Activated T-helper 17 cell treated with anti-CD3 and anti-CD28 coated beads, Interleukin-2, amount 50 U/mL, for 72 hours (primary cell): Measurements from ENCODE around the gene SLC9A9. TPM values are rescaled to one million over a fixed set of nuclear protein-coding genes. Genes with fewer than 3 reads are reported as not detected.
"Not testable (repeated sequence)": the region's sequence is repeated elsewhere in the genome, so short reads cannot be mapped to it uniquely, and the experiment has no call there.

Experiments
- ATAC-seq: fragments of 150-1000 bp; cut with Tn5 transposase; replicated peaks from 2 replicates; pipeline ENCODE4 v1.10.0; 2021; ENCODE audit warnings: mild to moderate bottlenecking, moderate library complexity
- H3K27ac Mint-ChIP-seq: one replicate; pipeline ENCODE4 v1.8.0; 2022; ENCODE audit warnings: mixed read lengths
- H3K27me3 Mint-ChIP-seq: one replicate; pipeline ENCODE4 v1.8.0; 2022; ENCODE audit warnings: mixed read lengths
- H3K36me3 Mint-ChIP-seq: one replicate; pipeline ENCODE4 v1.8.0; 2022; ENCODE audit warnings: low read depth, mild to moderate bottlenecking, mixed read lengths
- H3K4me1 Mint-ChIP-seq: one replicate; pipeline ENCODE4 v1.8.0; 2022; ENCODE audit warnings: mixed read lengths
- H3K4me3 Mint-ChIP-seq: one replicate; pipeline ENCODE4 v1.8.0; 2022; ENCODE audit warnings: mild to moderate bottlenecking, mixed read lengths
- H3K9me3 Mint-ChIP-seq: one replicate; pipeline ENCODE4 v1.8.0; 2022; ENCODE audit warnings: mixed read lengths
- total RNA-seq, 2 donors: library from RNA; stranded (reverse); gene quantifications; one replicate each; pipeline ENCODE4 v1.2.3, GENCODE V29; 2022

Gene SLC9A9
- total RNA-seq, 2 donors from 2014 or later: 4.0 to 15.2 TPM

DNA sequence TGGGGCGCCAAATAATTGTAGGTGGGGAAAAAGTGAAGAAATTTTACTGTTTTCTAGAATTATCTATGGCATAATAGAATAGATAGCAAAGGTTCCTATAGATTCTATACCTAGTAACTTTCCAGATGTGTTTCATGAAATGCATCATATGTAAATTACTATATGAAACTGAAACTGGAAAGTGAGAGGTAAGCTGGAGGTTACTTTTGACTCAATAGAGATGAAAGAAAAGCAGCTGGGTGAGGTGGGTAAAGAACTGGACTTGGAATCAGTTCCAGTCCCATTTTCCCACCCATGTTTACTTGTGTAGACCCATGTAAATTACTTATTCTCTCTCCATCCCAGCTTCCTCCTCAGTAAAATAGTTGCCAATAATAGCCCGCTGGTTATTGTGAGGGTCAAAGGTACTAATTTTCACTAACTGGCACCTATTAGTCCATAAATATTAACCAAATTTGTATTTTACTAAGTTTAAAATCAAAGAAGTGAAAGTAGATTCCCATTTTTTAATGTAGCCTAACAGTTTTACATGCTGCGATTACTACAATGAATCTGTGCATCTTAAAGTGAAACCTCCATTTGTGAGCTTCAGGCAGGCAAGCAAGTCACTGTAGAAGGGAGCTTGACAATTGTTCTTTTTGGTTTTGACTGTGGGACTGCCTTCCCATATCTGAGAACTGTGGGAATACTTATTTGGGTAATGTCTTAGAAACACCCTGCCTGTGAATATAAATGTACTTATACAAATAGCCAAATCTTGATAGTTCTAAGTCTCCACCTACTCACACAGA lies 312.1 kb downstream of the SLC9A9 start:
- peak overlapping the region; percentile 66 for H3K27ac Mint-ChIP-seq
- H3K36me3 Mint-ChIP-seq: no peaks in the 10 kb centered on the region
- no peaks in the 10 kb centered on the region for H3K9me3 Mint-ChIP-seq
- peak; percentile 91 for ATAC-seq
- peaks cover 11% of the 10 kb centered on the region for H3K4me1 Mint-ChIP-seq
- no peak overlapping the region for H3K4me3 Mint-ChIP-seq
- no peaks in the 10 kb centered on the region for H3K27me3 Mint-ChIP-seq

- no peaks in the 10 kb centered on the region for H3K9me3 Mint-ChIP-seq
- H3K27me3 Mint-ChIP-seq: no peaks in the 10 kb centered on the region
- no peak overlapping the region for H3K4me3 Mint-ChIP-seq
- peaks cover 11% of the 10 kb centered on the region for H3K4me1 Mint-ChIP-seq
- H3K36me3 Mint-ChIP-seq: no peaks in the 10 kb centered on the region
- H3K27ac Mint-ChIP-seq: no peak overlapping the region
- ATAC-seq: no peak
These were observed 314.9 kb downstream of the SLC9A9 start for GRCh38 chr3:143533391-143533790.

- Mint-ChIP-seq H3K4me3 (no peak overlapping the region), H3K36me3 (no peaks in the 10 kb centered on the region), H3K9me3 (no peaks in the 10 kb centered on the region), H3K4me1 (peaks cover 4% of the 10 kb centered on the region), H3K27ac (no peak overlapping the region), H3K27me3 (no peaks in the 10 kb centered on the region)
- ATAC-seq: no peak
These were observed 316.2 kb downstream of the SLC9A9 start for GRCh38 chr3:143532091-143532490.

DNA sequence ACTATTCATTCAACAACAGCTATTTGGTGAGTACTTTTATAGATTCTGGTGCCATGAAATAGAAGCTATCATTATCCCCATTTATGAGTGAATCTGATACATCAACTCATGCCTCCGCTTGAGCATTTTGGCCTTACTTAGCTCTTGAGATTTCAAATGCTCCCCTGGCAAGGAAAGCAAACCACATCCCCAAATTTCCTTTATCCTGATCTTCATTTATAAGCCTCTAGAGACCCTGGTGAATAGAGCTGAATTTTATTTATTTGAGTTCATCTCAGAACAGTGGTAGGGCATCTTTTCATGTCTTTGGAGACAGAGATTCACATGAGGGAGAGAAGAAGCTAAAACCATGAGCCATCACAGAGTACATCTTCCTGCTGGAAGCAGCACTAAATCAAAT lies 317.2 kb downstream of the SLC9A9 start:
- H3K27ac Mint-ChIP-seq: no peak overlapping the region
- H3K4me1 Mint-ChIP-seq: peaks cover 4% of the 10 kb centered on the region

DNA sequence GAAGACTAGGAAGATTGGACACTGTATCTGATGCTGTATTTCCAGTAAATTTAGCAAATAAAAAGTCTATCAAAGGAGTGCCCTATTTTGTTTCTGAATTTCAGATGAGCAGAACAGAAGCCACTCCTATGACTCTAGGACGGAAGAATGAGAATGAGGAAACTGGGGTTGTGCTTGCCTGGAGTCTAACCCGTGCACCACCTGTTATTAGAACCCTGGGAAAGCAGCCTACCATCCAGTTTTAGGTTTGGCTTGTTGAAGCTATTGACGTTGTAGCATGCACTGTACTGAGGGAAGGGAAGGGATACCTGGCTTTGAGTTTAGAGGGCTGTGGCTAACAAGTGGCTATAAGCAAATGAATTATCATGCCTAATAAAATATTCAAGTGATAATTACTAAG lies 318.5 kb downstream of the SLC9A9 start:
- H3K9me3 Mint-ChIP-seq: no peaks in the 10 kb centered on the region
- H3K4me1 Mint-ChIP-seq: no peaks in the 10 kb centered on the region
- H3K36me3 Mint-ChIP-seq: no peaks in the 10 kb centered on the region
- ATAC-seq: no peak
- no peak overlapping the region for H3K27ac Mint-ChIP-seq
- H3K4me3 Mint-ChIP-seq: no peak overlapping the region
- no peaks in the 10 kb centered on the region for H3K27me3 Mint-ChIP-seq

More for the DNA sequence above, 317.2 kb downstream of the SLC9A9 start:
- H3K36me3 Mint-ChIP-seq: no peaks in the 10 kb centered on the region
- no peaks in the 10 kb centered on the region for H3K27me3 Mint-ChIP-seq
- no peak overlapping the region for H3K4me3 Mint-ChIP-seq
- ATAC-seq: no peak
- H3K9me3 Mint-ChIP-seq: no peaks in the 10 kb centered on the region

DNA sequence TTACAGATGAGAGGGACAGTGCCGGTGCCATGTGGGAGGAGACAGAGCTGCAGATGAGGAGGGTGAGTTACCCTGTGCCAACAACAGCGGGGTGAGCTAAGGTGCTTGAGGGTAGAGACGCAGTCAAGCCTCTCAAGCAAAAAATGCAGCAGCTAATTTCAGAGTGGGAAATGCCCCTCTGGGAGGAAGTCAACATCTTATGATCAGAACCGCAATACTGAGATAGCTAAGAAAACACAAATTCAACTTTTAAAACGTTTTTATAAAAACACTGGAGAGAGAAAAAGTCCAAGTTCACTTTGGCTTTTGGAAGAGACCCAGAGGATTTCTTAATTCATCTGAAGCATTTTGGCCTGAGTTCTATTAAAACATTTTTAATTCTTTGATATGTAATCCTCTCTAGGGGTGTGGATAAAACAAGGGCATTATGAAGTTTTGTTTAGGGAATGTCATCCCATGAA lies 319.2 kb downstream of the SLC9A9 start:
- no peaks in the 10 kb centered on the region for H3K36me3 Mint-ChIP-seq
- H3K4me1 Mint-ChIP-seq: no peaks in the 10 kb centered on the region
- H3K27me3 Mint-ChIP-seq: no peaks in the 10 kb centered on the region
- H3K27ac Mint-ChIP-seq: no peak overlapping the region
- no peaks in the 10 kb centered on the region for H3K9me3 Mint-ChIP-seq
- no peak for ATAC-seq
- H3K4me3 Mint-ChIP-seq: no peak overlapping the region

- H3K36me3 Mint-ChIP-seq: no peaks in the 10 kb centered on the region
- H3K4me1 Mint-ChIP-seq: no peaks in the 10 kb centered on the region
- H3K4me3 Mint-ChIP-seq: no peak overlapping the region
- no peak for ATAC-seq
- no peak overlapping the region for H3K27ac Mint-ChIP-seq
- H3K27me3 Mint-ChIP-seq: no peaks in the 10 kb centered on the region
- H3K9me3 Mint-ChIP-seq: no peaks in the 10 kb centered on the region
These were observed 322.2 kb downstream of the SLC9A9 start for GRCh38 chr3:143526011-143526545.

GRCh38 chr3:143525408-143525807 lies 322.9 kb downstream of the SLC9A9 start:
- Mint-ChIP-seq H3K36me3 (no peaks in the 10 kb centered on the region), H3K4me3 (no peak overlapping the region), H3K4me1 (no peaks in the 10 kb centered on the region), H3K9me3 (no peaks in the 10 kb centered on the region), H3K27ac (no peak overlapping the region), H3K27me3 (no peaks in the 10 kb centered on the region)
- no peak for ATAC-seq

- Mint-ChIP-seq H3K27me3 (no peaks in the 10 kb centered on the region), H3K4me1 (peaks cover 5% of the 10 kb centered on the region)
These were observed 326.5 kb downstream of the SLC9A9 start for GRCh38 chr3:143521803-143522202.

DNA sequence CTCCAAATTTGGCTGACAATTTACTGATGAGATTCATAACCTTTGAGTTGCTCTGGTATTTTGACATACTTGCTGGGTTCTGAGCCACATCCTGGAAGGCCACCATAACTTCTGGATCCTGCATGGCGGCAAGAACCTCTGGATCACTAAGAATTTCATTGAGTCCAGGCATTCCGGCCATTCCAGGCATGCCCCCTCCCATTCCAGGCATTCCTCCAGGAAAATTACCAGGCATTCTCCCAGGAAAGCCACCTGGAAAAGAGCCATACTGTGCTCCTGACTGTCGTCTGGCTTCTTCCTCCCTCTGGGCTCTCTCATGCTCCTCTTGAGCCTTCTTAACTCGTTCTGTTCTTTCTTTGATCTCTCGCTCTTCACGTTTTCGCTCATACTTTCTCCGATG lies 331.1 kb downstream of the SLC9A9 start:
- H3K4me1 Mint-ChIP-seq, H3K4me3 Mint-ChIP-seq, H3K27me3 Mint-ChIP-seq, H3K36me3 Mint-ChIP-seq, H3K9me3 Mint-ChIP-seq, H3K27ac Mint-ChIP-seq, ATAC-seq: not testable (repeated sequence)

More at GRCh38 chr3:143521803-143522202, 326.5 kb downstream of the SLC9A9 start:
- ATAC-seq: no peak
- Mint-ChIP-seq H3K27ac (no peak overlapping the region), H3K9me3 (peaks cover 4% of the 10 kb centered on the region), H3K36me3 (no peaks in the 10 kb centered on the region), H3K4me3 (no peak overlapping the region)

GRCh38 chr3:143514874-143515273 lies 333.4 kb downstream of the SLC9A9 start:
- no peak for ATAC-seq
- H3K4me1 Mint-ChIP-seq: peaks cover 5% of the 10 kb centered on the region
- H3K27me3 Mint-ChIP-seq: no peaks in the 10 kb centered on the region
- no peaks in the 10 kb centered on the region for H3K36me3 Mint-ChIP-seq
- H3K9me3 Mint-ChIP-seq: peaks cover 4% of the 10 kb centered on the region
- H3K27ac Mint-ChIP-seq: no peak overlapping the region
- no peak overlapping the region for H3K4me3 Mint-ChIP-seq

DNA sequence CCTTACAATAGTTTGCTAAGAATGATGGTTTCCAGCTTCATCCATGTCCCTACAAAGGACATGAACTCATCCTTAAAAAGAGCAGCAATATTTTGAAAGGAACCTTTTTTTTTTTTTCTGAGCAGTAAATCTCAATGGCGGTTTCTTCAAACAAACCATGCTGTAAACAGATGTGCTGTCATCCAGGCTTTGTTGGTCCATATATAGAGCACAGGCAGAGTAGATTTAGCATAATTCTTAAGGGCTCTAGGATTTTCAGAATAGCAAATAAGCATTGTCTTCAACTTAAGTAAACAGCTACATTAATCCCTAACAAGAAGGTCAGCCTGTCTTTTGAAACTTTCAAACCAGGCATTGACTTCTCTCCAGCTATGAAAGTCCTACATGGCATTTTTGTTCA lies 334.2 kb downstream of the SLC9A9 start:
- Mint-ChIP-seq H3K36me3 (no peaks in the 10 kb centered on the region), H3K27ac (no peak overlapping the region), H3K9me3 (peaks cover 4% of the 10 kb centered on the region), H3K4me3 (no peak overlapping the region), H3K4me1 (peaks cover 5% of the 10 kb centered on the region), H3K27me3 (no peaks in the 10 kb centered on the region)
- no peak for ATAC-seq

GRCh38 chr3:143511174-143511879 lies 336.9 kb downstream of the SLC9A9 start:
- no peak for ATAC-seq
- no peaks in the 10 kb centered on the region for H3K4me1 Mint-ChIP-seq
- no peak overlapping the region for H3K27ac Mint-ChIP-seq
- no peaks in the 10 kb centered on the region for H3K9me3 Mint-ChIP-seq
- no peaks in the 10 kb centered on the region for H3K36me3 Mint-ChIP-seq
- H3K27me3 Mint-ChIP-seq: no peaks in the 10 kb centered on the region
- no peak overlapping the region for H3K4me3 Mint-ChIP-seq

DNA sequence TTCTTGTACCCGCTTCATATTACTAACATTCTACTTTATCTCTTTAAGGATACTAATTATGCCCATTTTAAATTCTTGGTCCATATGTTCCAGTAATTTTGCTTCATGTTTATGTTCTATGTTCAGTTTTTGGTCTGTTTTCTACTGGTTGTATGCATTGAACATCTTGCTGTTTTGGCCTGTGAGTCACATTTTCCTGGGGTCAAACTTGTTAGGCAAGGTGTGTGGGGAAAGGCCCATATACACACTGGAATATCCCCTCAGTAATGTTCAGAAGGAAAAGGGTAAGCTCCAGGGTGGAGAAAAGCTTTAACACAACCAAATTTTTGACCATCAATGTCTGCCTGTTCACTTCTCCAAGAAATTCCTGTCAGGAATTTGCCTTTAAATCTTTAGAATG lies 337.7 kb downstream of the SLC9A9 start:
- Mint-ChIP-seq H3K27ac (no peak overlapping the region), H3K4me3 (no peak overlapping the region), H3K27me3 (no peaks in the 10 kb centered on the region), H3K36me3 (no peaks in the 10 kb centered on the region), H3K9me3 (no peaks in the 10 kb centered on the region), H3K4me1 (no peaks in the 10 kb centered on the region)
- no peak for ATAC-seq
